Activated gamma-delta T cell treated with anti-CD3 and anti-CD28 coated beads, Interleukin-2, amount 50 U/mL, for 16 hours (primary cell): ENCODE data around the gene GFI1B.
"Not testable (repeated sequence)": the region's sequence is repeated elsewhere in the genome, so short reads cannot be mapped to it uniquely, and the experiment has no call there.

Experiments
- DNase-seq: peaks from one replicate; pipeline ENCODE4 v3.0.0-alpha.2; 2020; ENCODE audit warnings: low read depth

The GFI1B gene

DNA sequence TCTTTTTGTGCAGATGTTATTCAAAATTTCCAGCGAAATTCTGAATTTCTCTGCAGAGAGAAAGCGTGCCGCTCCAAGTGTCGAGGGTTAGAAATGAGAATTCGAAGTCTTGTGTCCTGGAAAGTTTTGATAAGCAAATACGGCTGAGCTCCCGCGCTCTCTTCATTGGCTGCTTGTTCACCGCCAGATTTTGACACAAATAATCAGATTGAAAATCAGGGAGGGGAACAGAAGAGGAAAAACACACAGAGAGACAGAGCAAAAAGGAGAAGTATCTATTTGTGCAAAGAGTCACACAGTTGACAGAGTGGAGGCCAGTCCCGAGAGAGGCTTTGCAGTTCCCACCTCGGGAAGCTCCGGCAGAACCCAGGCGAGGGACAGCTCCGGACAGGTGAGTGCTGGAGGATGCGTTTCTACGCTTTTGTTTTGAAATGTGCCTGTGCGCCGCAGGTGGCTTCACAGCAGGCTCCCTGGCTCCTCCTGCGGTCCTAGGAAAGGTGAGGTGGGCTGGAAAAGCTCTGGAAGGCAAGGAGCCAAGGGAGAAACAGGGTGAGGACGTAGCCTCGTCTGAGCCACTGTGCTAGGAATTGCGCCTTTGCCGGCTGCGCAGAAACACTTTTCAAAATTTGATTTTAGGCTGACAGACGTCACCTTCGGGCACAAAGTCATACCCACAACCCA, at the start of gene GFI1B:
Gene GFI1B, plus strand, starts transcription at position 244 of the 681 bp plus-strand sequence. CDS start 7,985 bp downstream, outside the sequence.
- DNase-seq = no peak

DNA sequence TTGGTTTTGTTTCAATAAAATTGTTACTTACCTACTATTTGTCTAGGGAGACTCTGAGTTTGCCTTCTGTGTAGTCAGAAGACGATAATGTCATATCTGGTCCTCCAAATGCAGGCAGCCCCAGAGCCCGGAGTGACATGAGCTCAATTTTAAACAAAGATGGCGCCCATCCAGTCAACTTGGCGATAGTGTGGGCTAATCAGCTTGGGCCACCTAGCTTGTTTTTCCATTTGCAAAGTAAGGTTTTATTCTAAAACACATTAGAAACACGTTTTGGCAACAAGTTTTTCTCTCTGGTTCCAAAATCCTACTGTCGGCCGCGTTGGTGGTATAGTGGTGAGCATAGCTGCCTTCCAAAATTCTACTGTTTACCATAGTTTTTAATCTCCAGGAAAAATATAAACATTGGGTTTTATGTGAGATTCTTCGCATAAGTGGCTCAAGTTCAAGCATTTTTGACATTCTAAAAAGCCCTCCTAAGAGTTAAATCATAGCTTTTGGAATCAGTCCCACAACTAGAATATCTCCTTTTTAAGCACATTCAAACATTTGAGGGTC, 47.2 kb upstream of the GFI1B start:
- no peak for DNase-seq

DNA sequence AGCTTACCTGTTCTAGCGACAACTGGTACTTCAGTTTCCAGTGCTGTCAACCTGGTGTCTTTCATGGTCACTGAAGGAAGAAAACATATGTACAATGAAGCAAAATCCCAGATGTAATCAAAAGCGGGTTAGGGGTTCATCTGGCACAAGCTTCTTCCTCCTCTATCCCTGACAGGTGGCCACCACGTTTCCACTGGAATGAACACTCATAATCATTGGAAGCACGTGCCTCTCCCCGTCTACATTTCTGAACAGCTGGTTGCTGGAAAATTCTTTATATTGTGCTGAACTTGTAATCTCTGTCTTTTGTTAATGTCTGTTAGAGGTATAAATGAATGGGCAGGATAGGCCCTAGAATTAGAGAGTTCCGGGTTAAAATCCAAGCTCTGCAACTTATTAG, 43.5 kb upstream of the GFI1B start:
- DNase-seq = no peak

DNA sequence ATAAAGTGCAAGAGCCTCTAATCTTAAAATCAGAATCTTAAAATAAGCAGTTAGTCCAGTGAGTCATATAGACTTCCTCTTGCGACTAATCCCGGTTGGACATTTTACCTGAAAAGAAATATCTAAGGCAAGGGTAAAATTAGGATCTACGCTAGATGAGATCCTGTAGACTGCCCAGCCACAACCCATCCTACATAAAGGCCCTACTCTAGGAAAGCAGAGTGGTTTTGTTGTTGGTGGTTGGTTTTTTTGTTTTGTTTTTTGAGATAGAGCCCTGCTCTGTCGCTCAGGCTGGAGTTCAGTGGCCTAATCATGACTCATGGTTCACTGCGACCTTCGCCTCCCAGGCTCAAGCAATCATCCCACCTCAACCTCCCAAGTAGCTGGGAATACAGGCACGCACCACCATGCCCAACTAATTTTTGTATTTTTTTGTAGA, 41.0 kb upstream of the GFI1B start:
- no peak for DNase-seq

DNA sequence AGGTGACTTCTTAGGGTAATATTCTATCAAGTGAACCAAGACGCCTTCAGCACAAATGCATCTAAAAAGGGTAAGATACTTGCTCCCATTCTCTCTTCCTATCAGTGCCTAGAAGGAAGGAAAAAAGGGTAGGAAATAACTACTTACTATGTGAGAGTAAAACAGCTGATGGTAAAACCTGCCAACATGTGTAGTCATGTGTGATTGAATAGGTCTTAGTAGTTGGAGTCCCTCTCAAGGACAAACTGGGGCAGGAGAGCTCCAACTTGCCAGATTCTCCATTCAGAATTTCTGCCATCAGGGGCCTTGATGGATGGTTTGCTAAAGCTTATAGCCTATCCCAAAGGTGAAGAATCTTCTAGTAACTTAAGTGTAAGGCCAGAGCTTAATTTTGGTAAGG, 39.3 kb upstream of the GFI1B start:
- DNase-seq = no peak

DNA sequence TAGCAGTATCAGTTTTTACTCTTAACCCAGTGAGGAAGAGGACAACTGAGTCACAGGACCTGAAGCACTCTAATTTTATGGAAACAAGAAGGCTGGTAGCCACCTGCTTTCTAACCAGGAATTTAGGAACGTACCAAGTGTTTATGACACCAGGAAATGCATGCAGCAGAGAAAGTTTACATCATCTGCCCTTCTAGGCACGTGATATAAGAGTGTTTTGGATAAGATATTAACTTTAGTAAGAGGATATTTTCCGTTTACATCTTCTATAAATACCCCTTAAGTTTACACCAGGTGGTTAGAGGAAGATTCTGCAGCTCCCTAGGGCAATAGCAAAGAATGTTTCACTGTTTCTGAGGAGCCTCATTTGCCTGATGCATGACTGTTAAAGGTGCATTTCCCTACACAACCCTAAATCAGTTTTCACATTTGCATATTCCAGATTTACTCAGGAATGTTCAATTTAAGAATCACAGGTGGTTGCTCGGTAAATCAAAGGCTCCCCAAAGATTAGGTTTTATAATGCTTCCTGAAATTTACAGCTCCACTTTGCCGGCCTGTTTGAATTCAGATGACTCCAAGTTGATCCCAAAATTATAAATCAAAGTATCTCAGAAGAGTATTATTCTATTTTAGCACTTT, 35.8 kb upstream of the GFI1B start:
- DNase-seq = no peak

DNA sequence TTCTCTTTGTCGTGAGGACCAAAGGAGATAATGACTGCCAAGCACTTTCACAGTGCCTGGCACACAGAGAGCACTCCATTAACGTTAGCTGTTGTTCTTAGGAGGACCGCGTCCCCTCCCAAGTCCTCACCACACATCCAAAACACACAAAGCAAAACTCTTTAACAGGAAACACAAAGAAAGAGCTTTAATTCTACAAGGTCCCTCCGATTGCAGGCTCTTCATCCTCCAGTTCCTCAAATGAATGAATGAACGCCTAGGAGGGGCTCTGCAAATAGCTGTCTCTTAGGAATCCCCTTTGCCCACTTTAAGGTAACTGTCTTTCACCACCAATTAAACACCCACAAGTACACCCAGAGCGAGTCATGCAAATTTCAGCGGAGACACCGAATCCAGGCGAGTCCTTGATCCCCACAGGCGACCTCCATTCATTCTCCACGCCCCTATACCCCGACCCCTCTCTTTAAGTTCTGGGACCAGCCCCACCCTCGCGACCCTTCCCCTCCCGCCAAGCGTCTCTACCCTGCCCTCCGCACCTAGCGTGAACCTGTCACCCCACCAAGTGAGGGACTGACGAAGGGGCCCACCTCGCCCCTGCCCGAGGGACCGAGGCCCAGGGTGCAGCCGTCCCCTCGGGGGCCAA, 34.7 kb upstream of the GFI1B start:
- DNase-seq = no peak

DNA sequence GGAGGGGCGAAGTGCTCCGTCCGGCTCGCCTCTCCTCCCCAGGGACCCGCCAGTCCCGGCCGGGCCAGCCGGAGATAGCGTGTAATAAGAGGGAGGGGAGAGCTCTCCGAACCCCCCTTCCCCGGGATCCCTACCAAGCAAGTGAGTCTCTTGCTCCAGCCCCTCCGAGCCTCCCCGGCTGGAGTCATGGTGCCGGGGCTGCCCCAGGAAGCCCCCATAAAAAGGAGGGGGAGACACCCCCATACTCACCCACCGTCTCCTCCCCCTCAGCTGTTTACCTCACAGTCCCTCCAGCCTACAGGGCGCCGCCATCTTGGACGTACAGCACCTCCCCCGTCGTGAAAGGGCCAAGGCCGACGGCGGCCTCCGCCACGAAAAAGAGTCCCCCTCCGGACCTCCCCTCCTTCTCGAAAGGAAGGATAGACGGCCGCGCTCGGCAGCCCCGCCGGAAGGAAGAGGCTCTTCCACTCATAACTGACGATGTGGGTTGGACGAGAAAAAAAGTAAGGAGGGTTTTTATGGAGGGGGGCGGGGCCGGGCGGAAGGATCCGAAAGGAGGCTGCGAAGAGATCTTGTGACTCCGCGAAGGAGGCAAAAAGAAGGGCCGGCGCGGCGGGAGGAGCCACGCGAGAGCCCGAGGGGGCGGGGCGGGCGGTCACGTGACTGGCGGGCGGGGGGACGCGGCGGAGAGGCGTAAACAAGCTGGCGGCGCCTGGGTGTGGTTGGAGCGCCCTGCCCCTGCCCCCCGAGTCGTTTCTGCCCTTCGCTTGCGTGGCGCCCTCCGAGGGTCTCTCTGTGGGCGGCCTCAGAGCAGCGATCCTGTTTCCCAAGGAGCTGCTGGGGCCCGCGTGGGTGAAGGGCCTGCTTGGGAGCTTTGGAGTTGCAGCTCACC, 34.0 kb upstream of the GFI1B start, which contains the start of gene TSC1:
Gene TSC1, minus strand, starts transcription at position 323 of the 892 bp plus-strand sequence. CDS start 15,744 bp downstream, outside the sequence.
- peak; percentile 98 for DNase-seq

DNA sequence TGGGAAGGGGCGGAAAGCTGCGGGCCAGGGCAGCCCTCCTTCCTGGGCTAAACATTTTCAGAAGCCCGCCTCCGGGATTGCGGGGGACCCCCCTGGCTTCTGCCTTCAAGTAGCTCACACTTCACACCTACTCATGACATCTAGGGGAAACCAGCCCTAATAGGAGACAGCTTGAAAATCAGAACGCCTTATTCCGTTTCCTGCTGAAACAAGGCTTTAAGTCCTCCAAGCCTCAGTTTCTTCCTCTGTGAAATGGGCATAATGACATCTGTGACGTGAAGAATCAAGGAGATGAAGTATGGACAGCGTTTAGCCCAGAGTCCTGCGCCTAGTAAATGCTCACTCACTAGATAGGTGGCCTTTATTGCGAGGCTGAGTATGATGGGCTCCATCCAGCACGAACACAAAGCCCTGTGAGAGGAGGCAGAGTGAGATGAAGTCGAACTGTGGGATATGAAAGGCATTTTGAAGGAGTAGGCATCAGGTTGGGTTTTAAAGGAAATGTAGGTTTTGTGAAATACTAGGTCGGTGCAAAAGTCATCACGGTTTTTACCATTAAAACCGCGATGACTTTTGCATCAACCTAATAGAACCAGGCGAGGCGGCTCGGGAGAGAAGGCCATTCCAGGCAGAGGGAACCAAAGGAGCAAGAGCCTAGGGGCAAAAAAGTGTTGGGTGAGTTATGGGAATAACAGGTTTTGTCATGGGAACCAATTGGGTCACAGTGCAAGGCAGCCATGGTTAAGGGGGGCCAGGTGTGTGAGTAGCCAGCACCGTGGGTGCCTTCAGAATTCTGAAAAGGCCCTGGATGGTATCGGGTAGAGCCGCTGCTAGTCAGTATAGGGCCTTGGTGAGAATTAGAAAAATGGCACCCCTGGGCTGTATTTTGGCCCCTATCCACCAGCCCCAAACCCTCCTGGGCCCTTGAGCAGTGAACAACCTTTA, 33.0 kb upstream of the GFI1B start:
- DNase-seq = no peak

GRCh38 chr9:132946211-132946610, 32.3 kb upstream of the GFI1B start:
- DNase-seq = no peak

DNA sequence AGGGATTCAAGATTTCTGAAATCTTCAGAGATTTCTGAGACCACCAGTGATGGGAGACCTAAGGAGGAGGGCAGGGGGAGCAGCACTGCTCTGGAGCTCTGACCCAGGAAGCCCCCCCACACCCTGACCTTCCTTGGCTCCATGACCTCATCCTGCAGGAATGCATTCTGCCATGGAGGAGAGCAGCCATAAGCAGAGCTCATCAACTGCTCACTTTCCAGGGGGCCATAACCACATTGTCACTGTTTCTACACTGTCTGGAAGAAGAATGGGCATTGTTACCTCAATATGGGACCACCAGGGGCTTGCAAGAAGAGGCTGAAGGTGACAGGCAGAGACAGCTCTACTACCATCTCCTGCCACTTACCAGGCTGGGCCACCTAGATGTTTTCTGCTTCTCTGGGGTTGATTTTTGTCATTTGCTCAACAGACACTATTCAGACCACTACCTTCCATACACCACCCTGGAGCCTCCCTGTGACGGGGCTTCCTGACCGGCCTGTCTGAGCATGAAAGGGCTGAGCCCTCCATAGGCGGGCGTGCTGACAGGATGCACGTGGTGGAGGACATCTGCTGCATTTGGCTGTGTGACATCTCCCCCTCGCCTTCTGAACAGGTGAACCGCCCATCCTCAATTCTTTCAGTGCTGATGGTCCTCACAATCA, 31.7 kb upstream of the GFI1B start:
- no peak for DNase-seq

DNA sequence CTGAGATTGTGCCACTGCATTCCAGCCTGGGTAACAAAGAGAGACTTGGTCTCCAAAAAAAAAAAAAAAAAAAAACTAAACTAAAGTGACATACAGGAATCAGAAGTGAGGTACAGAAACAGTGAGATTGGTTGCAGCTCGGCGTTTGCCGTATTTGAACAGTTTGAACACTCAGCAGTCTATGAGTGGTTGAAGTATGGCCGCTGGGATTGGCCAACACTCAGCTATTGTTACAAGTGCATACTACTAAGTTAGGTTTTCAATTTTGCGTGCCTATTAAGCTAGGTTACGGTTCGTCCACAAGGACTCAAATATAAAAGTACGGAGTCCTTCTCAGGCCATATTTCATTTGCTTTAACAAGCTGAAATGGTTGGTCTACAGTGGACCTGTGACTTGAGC, 30.7 kb upstream of the GFI1B start:
- DNase-seq = no peak

- DNase-seq = no peak
These were observed 29.9 kb upstream of the GFI1B start for GRCh38 chr9:132948482-132949050.

DNA sequence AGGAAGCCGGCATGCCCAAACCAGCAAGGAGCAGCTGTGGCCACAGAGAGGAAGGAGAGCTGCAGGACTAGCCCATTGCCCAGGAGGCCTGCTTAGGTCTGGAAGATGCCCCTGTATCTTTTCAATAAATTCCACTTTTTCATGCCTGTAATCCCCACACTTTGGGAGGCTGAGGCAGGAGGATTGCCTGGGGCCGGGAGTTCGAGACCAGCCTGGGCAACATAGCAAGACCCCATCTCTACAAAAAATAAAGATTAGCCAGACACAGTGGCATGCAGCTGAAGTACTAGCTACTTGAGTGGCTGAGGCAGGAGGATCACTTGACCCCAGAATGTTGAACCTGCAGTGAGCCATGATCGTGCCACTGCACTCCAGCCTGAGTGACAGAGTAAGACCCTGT, 28.8 kb upstream of the GFI1B start:
- DNase-seq = no peak

- no peak for DNase-seq
These were observed 23.4 kb upstream of the GFI1B start for GRCh38 chr9:132955123-132955522.

DNA sequence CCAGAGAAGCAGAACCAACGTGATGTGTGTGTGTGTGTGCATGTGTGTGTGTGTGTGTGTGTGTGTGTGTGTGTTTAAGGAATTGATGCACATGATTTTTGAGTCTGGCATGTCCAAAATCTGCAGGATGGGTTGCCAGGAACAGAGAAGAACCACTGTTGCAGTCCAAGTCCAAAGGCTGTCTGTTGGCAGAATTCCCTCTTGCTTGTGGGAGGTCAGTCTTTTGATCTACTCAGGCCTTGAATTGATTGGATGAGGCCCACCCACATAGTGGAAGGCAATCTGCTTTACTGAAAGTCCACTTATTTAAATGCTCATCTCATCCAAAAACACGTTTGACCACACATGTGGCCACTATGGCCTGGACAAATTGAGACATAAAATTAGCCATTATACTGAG, 22.7 kb upstream of the GFI1B start:
- DNase-seq = no peak

DNA sequence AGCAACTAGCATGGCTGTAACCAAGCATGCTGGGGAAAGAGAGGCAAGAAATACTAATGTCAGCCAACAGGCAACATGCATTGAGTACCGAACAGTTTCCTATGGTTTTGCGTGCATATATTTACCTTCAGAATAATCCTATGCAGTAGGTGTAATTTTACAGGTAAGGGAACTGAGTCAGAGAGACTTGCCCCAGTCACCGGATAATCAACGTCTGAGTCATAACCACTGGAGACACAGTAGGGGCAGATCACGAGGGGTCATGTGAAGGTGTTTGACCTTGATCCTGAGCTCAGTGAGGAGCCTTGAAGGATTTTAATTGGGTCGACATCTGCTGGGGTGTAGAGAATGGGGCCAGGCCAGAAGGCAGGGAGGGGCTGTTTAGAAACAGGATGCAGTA, 20.7 kb upstream of the GFI1B start:
- no peak for DNase-seq

DNA sequence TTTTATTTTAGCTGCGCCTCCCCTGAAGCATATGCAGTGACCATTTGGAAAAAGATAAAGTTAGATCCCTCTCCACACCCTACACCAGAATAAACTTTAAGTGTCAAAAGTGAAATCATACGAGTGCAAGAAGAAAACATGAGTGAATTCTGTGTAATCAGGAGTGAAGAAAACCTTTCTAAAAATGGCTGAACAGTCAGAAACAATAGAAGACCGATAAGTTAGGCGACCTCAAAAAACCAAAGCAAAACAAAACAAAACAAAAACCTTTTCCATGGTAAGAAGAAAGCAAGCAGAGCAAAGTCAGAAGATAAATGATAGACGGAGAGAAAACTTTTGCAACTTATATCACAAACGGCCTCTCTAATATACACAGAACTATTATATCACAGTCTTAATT, 17.5 kb upstream of the GFI1B start:
- DNase-seq = no peak

GRCh38 chr9:132965478-132965877, 13.0 kb upstream of the GFI1B start:
- DNase-seq = no peak

GRCh38 chr9:132967908-132968307, 10.6 kb upstream of the GFI1B start:
- DNase-seq = not testable (repeated sequence)
